ENCODE results near the gene CEP112. TPM values are rescaled to one million over a fixed set of nuclear protein-coding genes. Genes with fewer than 3 reads are reported as not detected.

Gene CEP112
- polyA plus RNA-seq, 2 donors = 1.6 to 3.1 TPM

- Histone ChIP-seq H3K4me3 (ENCODE audit: low read depth in 1 of 2, low read length in 2 of 2) (no peak overlapping the region), H3K9me3 (ENCODE audit: control insufficient read depth in 2 of 2, insufficient read depth in 1 of 2, low read depth in 1 of 2, low read length in 1 of 2) (no peaks in the 10 kb centered on the region), H3K36me3 (ENCODE audit: control insufficient read depth in 2 of 2, insufficient read depth in 2 of 2, low read length in 1 of 2) (no peaks in the 10 kb centered on the region), H3K27me3 (ENCODE audit: control insufficient read depth in 1 of 2, insufficient read depth in 2 of 2, low read length in 2 of 2) (no peaks in the 10 kb centered on the region), H3K27ac (ENCODE audit: low read depth in 2 of 2, low read length in 1 of 2) (no peak overlapping the region), H3K4me1 (ENCODE audit: control insufficient read depth in 2 of 2, insufficient read depth in 2 of 2, low read length in 1 of 2) (peaks cover 3 to 4% of the 10 kb centered on the region in 2 donors)
- 68 to 78% methylated on average over 5 of the region's 5 CpGs for WGBS, 2 donors
These were observed 602.6 kb downstream of the CEP112 start for GRCh38 chr17:65589321-65589720.

- peaks cover 3 to 4% of the 10 kb centered on the region in 2 donors for H3K4me1 ChIP-seq (ENCODE audit: control insufficient read depth in 2 of 2, insufficient read depth in 2 of 2, low read length in 1 of 2)
- H3K27me3 ChIP-seq (ENCODE audit: control insufficient read depth in 1 of 2, insufficient read depth in 2 of 2, low read length in 2 of 2) = no peaks in the 10 kb centered on the region
- no peaks in the 10 kb centered on the region for H3K36me3 ChIP-seq (ENCODE audit: control insufficient read depth in 2 of 2, insufficient read depth in 2 of 2, low read length in 1 of 2)
- H3K9me3 ChIP-seq (ENCODE audit: control insufficient read depth in 2 of 2, insufficient read depth in 1 of 2, low read depth in 1 of 2, low read length in 1 of 2) = no peaks in the 10 kb centered on the region
- H3K27ac ChIP-seq (ENCODE audit: low read depth in 2 of 2, low read length in 1 of 2) = no peak overlapping the region
- no peak overlapping the region for H3K4me3 ChIP-seq (ENCODE audit: low read depth in 1 of 2, low read length in 2 of 2)
- 47 to 48% methylated on average over 9 of the region's 9 CpGs for WGBS, 2 donors
These were observed 603.6 kb downstream of the CEP112 start for GRCh38 chr17:65588181-65588808.

GRCh38 chr17:65587534-65588180 lies 604.3 kb downstream of the CEP112 start:
- H3K4me3 ChIP-seq (ENCODE audit: low read depth in 1 of 2, low read length in 2 of 2) = no peak overlapping the region
- no peaks in the 10 kb centered on the region for H3K9me3 ChIP-seq (ENCODE audit: control insufficient read depth in 2 of 2, insufficient read depth in 1 of 2, low read depth in 1 of 2, low read length in 1 of 2)
- no peaks in the 10 kb centered on the region for H3K36me3 ChIP-seq (ENCODE audit: control insufficient read depth in 2 of 2, insufficient read depth in 2 of 2, low read length in 1 of 2)
- H3K27ac ChIP-seq (ENCODE audit: low read depth in 2 of 2, low read length in 1 of 2) = no peak overlapping the region
- H3K27me3 ChIP-seq (ENCODE audit: control insufficient read depth in 1 of 2, insufficient read depth in 2 of 2, low read length in 2 of 2) = no peaks in the 10 kb centered on the region
- H3K4me1 ChIP-seq (ENCODE audit: control insufficient read depth in 2 of 2, insufficient read depth in 2 of 2, low read length in 1 of 2) = peaks cover 3 to 4% of the 10 kb centered on the region in 2 donors
- 55 to 56% methylated on average over 10 of the region's 10 CpGs for WGBS, 2 donors

GRCh38 chr17:65586899-65587298 lies 605.0 kb downstream of the CEP112 start:
- Histone ChIP-seq H3K9me3 (ENCODE audit: control insufficient read depth in 2 of 2, insufficient read depth in 1 of 2, low read depth in 1 of 2, low read length in 1 of 2) (no peaks in the 10 kb centered on the region), H3K27me3 (ENCODE audit: control insufficient read depth in 1 of 2, insufficient read depth in 2 of 2, low read length in 2 of 2) (no peaks in the 10 kb centered on the region), H3K36me3 (ENCODE audit: control insufficient read depth in 2 of 2, insufficient read depth in 2 of 2, low read length in 1 of 2) (no peaks in the 10 kb centered on the region), H3K4me3 (ENCODE audit: low read depth in 1 of 2, low read length in 2 of 2) (no peak overlapping the region), H3K4me1 (ENCODE audit: control insufficient read depth in 2 of 2, insufficient read depth in 2 of 2, low read length in 1 of 2) (peaks cover 3 to 4% of the 10 kb centered on the region in 2 donors), H3K27ac (ENCODE audit: low read depth in 2 of 2, low read length in 1 of 2) (no peak overlapping the region)
- WGBS, 2 donors = 86 to 87% methylated on average over 9 of the region's 9 CpGs

Other genes starting within 250 kb of the CEP112 start
- not detected for gene APOH, start 37.3 kb upstream of the CEP112 start, polyA plus RNA-seq
- 1 to 10 TPM; 1.2 to 1.3 TPM for gene PRKCA, start 110.5 kb upstream of the CEP112 start, polyA plus RNA-seq